ENCODE measurements around the gene UBQLN2.
"Not testable (repeated sequence)": the region's sequence is repeated elsewhere in the genome, so short reads cannot be mapped to it uniquely, and the experiment has no call there.

UBQLN2 gene

DNA sequence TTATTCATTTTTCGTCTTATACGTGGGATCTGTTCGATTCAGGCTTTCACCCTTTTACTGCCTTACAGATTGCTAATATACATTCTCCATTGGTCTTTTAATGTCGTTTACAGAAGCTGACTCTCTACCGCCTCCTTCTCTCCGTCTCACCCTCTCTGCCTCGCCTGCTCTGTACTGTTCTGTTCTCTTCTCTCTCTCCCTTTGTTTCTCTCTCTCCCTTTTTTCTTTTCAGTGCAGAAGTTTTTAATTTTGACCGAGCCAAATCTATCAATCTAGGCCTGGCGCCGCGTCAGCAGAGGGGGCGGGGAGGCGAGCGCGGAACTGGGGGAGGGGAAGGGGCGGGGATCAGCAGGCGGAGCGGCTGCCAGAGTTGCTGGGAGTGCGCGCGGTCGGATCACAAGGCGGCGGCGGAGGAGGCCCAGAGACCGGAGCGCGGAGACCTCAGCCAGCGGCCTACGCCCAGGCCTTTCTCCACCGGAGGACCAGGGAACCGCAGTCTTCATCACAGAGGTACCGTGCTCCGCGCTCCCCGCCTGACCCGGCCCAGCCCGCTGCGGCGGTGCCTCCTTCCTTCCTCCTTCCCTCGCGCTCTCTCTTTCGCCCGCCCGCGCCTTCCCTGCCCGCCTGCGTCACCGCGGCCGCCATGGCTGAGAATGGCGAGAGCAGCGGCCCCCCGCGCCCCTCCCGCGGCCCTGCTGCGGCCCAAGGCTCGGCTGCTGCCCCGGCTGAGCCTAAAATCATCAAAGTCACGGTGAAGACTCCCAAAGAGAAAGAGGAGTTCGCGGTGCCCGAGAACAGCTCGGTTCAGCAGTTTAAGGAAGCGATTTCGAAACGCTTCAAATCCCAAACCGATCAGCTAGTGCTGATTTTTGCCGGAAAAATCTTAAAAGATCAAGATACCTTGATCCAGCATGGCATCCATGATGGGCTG lies at the start of gene UBQLN2:
UBQLN2 (plus strand) TSS at position 397 of the 931 bp plus-strand sequence; CDS start at position 644, 247 bp downstream.
- Histone ChIP-seq H3K36me3 (ENCODE audit: control insufficient read depth, low read depth, low read length) (no peaks in the 10 kb centered on the region), H3K27me3 (ENCODE audit: control insufficient read depth, insufficient read depth, low read length) (no peaks in the 10 kb centered on the region), H3K9ac (ENCODE audit: low read length) (peak within 1 kb of the TSS; percentile 86), H3K4me1 (ENCODE audit: control insufficient read depth, low read depth, low read length) (no peaks in the 10 kb centered on the region), H3K9me3 (ENCODE audit: control insufficient read depth, low read depth, low read length) (peaks cover 3% of the 10 kb centered on the region), H3K27ac (ENCODE audit: low read length) (peak within 1 kb of the TSS; percentile 75), H3K4me3 (ENCODE audit: low read length) (peak within 1 kb of the TSS; percentile 87)

DNA sequence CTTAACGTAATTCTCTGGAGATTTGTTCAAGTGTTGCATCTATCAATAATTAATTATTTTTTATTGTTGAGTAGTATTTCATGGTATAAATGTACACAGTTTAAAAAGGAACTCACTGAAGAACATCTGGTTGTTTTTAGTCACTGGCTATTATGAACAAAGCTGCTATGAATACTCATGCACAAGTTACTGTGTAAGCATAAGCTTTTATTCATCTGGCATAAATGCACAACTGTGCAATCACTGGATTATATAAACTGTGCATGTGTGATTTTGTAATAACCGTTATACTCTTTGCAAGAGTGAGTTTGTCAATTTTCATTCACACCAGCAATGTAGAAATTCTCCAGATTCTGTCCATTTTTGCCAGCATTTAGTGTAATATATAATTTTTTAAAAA lies 43.8 kb upstream of the UBQLN2 start:
- H3K27ac ChIP-seq (ENCODE audit: low read length) = no peak overlapping the region
- no peak overlapping the region for H3K9ac ChIP-seq (ENCODE audit: low read length)
- peaks cover 21% of the 10 kb centered on the region for H3K9me3 ChIP-seq (ENCODE audit: control insufficient read depth, low read depth, low read length)
- no peaks in the 10 kb centered on the region for H3K27me3 ChIP-seq (ENCODE audit: control insufficient read depth, insufficient read depth, low read length)
- no peaks in the 10 kb centered on the region for H3K36me3 ChIP-seq (ENCODE audit: control insufficient read depth, low read depth, low read length)
- H3K4me1 ChIP-seq (ENCODE audit: control insufficient read depth, low read depth, low read length) = no peaks in the 10 kb centered on the region
- no peak overlapping the region for H3K4me3 ChIP-seq (ENCODE audit: low read length)

DNA sequence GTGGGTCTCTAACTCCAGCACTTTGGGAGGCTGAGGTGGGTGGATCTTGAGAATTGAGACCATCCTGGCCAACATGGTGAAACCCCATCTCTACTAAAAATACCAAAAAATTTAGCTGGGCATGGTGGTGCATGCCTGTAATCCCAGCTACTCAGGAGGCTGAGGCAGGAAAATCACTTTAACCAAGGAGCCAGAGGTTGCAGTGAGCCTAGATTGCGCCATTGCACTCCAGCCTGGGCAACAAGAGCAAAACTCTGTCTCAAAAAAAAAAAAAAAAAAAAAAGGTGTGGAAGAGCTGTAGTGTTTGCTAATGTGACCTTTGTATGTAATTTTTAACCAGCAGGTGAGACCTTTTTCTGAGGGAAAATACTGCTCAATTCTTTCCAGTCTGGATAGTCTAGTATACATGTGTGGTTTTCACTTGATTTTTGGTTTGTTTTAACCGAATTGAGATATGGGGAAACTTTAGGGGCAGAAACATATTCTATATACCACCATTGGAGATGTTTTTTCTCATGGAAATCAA lies 33.9 kb upstream of the UBQLN2 start:
- not testable (repeated sequence) for H3K9ac ChIP-seq (ENCODE audit: low read length); H3K36me3 ChIP-seq (ENCODE audit: control insufficient read depth, low read depth, low read length); H3K4me1 ChIP-seq (ENCODE audit: control insufficient read depth, low read depth, low read length); H3K27me3 ChIP-seq (ENCODE audit: control insufficient read depth, insufficient read depth, low read length); H3K4me3 ChIP-seq (ENCODE audit: low read length); H3K27ac ChIP-seq (ENCODE audit: low read length)
- peaks cover 57% of the 10 kb centered on the region for H3K9me3 ChIP-seq (ENCODE audit: control insufficient read depth, low read depth, low read length)

DNA sequence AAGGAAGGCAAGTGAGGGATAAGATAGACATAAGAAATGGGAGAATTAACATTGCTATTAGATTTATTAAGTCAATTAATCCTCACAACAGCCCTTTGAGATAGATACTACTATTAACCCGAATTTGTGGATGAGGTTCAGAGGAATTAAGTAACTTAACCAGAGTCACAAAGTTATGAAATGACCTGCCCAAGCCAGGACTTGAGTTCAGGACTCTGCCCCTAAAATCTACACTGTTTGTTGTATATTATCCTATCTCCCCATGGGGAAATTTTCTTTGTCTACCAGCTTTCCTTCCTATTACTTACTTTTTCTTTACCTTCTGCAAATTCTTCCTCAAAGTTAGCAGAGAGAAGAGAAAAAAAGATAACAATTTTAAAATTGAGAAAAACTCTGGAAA lies 33.4 kb upstream of the UBQLN2 start:
- Histone ChIP-seq H3K27ac (ENCODE audit: low read length) (no peak overlapping the region), H3K4me3 (ENCODE audit: low read length) (no peak overlapping the region), H3K36me3 (ENCODE audit: control insufficient read depth, low read depth, low read length) (no peaks in the 10 kb centered on the region), H3K27me3 (ENCODE audit: control insufficient read depth, insufficient read depth, low read length) (no peaks in the 10 kb centered on the region), H3K4me1 (ENCODE audit: control insufficient read depth, low read depth, low read length) (no peaks in the 10 kb centered on the region), H3K9ac (ENCODE audit: low read length) (no peak overlapping the region), H3K9me3 (ENCODE audit: control insufficient read depth, low read depth, low read length) (peaks cover 58% of the 10 kb centered on the region)

DNA sequence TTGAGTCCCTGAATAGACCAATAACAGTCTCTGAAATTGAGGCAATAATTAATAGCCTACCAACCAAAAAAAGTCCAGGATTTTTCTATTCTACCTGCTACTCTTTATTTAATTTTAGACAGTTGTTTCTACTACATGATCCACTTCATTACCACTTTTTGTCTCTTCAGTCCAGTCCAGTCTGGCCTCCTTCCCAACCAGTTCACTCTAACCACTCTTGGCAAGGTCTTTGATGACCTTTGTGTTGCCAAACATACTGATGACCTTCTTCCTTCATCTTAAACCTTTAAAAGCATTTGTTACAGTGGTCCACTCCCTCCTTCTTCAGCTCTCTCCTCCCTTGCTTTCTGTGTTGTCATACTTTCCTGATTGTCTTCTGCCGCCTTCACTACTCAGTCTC lies 12.8 kb upstream of the UBQLN2 start:
- no peaks in the 10 kb centered on the region for H3K27me3 ChIP-seq (ENCODE audit: control insufficient read depth, insufficient read depth, low read length)

DNA sequence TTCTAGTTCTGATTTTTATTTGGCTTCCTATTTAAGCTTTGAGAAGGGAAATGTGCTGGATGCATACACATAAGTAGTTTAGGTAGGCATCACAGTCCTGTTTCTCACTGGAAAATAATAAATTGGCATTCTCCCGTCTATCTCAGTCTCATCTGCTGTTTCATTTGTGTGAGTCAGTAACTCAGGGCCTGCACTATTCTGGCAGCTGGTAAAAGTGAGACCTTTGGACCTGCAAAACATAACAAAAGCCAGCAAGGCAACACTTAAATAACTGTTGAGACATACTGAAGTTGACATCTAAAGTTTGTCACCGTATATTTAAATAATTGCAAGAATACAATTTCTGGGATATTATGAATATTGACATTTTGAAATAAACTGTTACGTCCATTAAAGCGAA lies 8.6 kb upstream of the UBQLN2 start:
- Histone ChIP-seq H3K9me3 (ENCODE audit: control insufficient read depth, low read depth, low read length) (peaks cover 8% of the 10 kb centered on the region), H3K27ac (ENCODE audit: low read length) (no peak overlapping the region)

More for the DNA sequence above, 12.8 kb upstream of the UBQLN2 start:
- Histone ChIP-seq H3K36me3 (ENCODE audit: control insufficient read depth, low read depth, low read length) (no peaks in the 10 kb centered on the region), H3K4me1 (ENCODE audit: control insufficient read depth, low read depth, low read length) (no peaks in the 10 kb centered on the region), H3K4me3 (ENCODE audit: low read length) (no peak overlapping the region), H3K27ac (ENCODE audit: low read length) (no peak overlapping the region), H3K9ac (ENCODE audit: low read length) (no peak overlapping the region), H3K9me3 (ENCODE audit: control insufficient read depth, low read depth, low read length) (peaks cover 13% of the 10 kb centered on the region)

DNA sequence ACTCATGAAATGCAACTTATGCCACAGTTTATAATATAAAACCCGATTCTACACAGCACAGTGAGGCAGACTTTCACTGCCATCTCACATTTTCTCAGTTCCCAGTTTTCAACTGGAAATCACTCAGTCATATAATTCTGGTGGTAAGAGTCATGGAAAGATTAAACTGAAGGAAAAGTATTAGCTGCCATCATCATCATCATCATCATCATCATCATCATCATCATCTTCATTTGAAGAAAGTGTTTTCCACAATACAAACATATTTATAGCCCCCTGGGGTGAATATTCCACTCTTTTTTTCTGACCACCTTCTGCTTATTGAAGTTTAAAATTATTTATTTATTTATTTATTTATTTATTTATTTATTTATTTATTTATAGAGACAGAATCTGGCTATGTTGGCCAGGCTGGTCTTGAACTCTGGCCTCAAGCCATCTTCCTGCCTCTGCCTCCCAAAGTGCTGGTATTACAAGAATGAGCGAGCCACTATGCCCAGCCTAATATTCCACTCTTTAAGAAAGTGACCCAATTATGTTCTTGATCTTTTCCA lies 6.0 kb upstream of the UBQLN2 start:
- Histone ChIP-seq H3K9me3 (ENCODE audit: control insufficient read depth, low read depth, low read length) (peaks cover 11% of the 10 kb centered on the region), H3K4me3 (ENCODE audit: low read length) (no peak overlapping the region), H3K4me1 (ENCODE audit: control insufficient read depth, low read depth, low read length) (no peaks in the 10 kb centered on the region), H3K27ac (ENCODE audit: low read length) (no peak overlapping the region), H3K27me3 (ENCODE audit: control insufficient read depth, insufficient read depth, low read length) (no peaks in the 10 kb centered on the region), H3K36me3 (ENCODE audit: control insufficient read depth, low read depth, low read length) (no peaks in the 10 kb centered on the region), H3K9ac (ENCODE audit: low read length) (no peak overlapping the region)

More for the DNA sequence above, 8.6 kb upstream of the UBQLN2 start:
- no peak overlapping the region for H3K9ac ChIP-seq (ENCODE audit: low read length)
- H3K27me3 ChIP-seq (ENCODE audit: control insufficient read depth, insufficient read depth, low read length) = no peaks in the 10 kb centered on the region
- no peaks in the 10 kb centered on the region for H3K36me3 ChIP-seq (ENCODE audit: control insufficient read depth, low read depth, low read length)
- no peak overlapping the region for H3K4me3 ChIP-seq (ENCODE audit: low read length)
- H3K4me1 ChIP-seq (ENCODE audit: control insufficient read depth, low read depth, low read length) = no peaks in the 10 kb centered on the region

DNA sequence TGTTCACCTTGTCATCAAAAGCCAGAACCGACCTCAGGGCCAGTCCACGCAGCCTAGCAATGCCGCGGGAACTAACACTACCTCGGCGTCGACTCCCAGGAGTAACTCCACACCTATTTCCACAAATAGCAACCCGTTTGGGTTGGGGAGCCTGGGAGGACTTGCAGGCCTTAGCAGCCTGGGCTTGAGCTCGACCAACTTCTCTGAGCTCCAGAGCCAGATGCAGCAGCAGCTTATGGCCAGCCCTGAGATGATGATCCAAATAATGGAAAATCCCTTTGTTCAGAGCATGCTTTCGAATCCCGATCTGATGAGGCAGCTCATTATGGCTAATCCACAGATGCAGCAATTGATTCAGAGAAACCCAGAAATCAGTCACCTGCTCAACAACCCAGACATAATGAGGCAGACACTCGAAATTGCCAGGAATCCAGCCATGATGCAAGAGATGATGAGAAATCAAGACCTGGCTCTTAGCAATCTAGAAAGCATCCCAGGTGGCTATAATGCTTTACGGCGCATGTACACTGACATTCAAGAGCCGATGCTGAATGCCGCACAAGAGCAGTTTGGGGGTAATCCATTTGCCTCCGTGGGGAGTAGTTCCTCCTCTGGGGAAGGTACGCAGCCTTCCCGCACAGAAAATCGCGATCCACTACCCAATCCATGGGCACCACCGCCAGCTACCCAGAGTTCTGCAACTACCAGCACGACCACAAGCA lies 898 bp downstream of the UBQLN2 start:
- Histone ChIP-seq H3K9ac (ENCODE audit: low read length) (peak overlapping the region; percentile 86), H3K36me3 (ENCODE audit: control insufficient read depth, low read depth, low read length) (no peaks in the 10 kb centered on the region), H3K27ac (ENCODE audit: low read length) (peak overlapping the region; percentile 75), H3K9me3 (ENCODE audit: control insufficient read depth, low read depth, low read length) (peaks cover 3% of the 10 kb centered on the region), H3K4me3 (ENCODE audit: low read length) (peak overlapping the region; percentile 87), H3K27me3 (ENCODE audit: control insufficient read depth, insufficient read depth, low read length) (no peaks in the 10 kb centered on the region), H3K4me1 (ENCODE audit: control insufficient read depth, low read depth, low read length) (no peaks in the 10 kb centered on the region)

DNA sequence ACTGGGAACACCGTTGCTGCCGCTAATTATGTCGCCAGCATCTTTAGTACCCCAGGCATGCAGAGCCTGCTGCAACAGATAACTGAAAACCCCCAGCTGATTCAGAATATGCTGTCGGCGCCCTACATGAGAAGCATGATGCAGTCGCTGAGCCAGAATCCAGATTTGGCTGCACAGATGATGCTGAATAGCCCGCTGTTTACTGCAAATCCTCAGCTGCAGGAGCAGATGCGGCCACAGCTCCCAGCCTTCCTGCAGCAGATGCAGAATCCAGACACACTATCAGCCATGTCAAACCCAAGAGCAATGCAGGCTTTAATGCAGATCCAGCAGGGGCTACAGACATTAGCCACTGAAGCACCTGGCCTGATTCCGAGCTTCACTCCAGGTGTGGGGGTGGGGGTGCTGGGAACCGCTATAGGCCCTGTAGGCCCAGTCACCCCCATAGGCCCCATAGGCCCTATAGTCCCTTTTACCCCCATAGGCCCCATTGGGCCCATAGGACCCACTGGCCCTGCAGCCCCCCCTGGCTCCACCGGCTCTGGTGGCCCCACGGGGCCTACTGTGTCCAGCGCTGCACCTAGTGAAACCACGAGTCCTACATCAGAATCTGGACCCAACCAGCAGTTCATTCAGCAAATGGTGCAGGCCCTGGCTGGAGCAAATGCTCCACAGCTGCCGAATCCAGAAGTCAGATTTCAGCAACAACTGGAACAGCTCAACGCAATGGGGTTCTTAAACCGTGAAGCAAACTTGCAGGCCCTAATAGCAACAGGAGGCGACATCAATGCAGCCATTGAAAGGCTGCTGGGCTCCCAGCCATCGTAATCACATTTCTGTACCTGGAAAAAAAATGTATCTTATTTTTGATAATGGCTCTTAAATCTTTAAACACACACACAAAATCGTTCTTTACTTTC lies 1.8 kb downstream of the UBQLN2 start:
- H3K4me3 ChIP-seq (ENCODE audit: low read length) = peak overlapping the region; percentile 87
- no peaks in the 10 kb centered on the region for H3K4me1 ChIP-seq (ENCODE audit: control insufficient read depth, low read depth, low read length)
- H3K27ac ChIP-seq (ENCODE audit: low read length) = no peak overlapping the region
- no peaks in the 10 kb centered on the region for H3K36me3 ChIP-seq (ENCODE audit: control insufficient read depth, low read depth, low read length)
- peaks cover 1% of the 10 kb centered on the region for H3K9me3 ChIP-seq (ENCODE audit: control insufficient read depth, low read depth, low read length)
- H3K27me3 ChIP-seq (ENCODE audit: control insufficient read depth, insufficient read depth, low read length) = no peaks in the 10 kb centered on the region
- H3K9ac ChIP-seq (ENCODE audit: low read length) = peak overlapping the region; percentile 86

DNA sequence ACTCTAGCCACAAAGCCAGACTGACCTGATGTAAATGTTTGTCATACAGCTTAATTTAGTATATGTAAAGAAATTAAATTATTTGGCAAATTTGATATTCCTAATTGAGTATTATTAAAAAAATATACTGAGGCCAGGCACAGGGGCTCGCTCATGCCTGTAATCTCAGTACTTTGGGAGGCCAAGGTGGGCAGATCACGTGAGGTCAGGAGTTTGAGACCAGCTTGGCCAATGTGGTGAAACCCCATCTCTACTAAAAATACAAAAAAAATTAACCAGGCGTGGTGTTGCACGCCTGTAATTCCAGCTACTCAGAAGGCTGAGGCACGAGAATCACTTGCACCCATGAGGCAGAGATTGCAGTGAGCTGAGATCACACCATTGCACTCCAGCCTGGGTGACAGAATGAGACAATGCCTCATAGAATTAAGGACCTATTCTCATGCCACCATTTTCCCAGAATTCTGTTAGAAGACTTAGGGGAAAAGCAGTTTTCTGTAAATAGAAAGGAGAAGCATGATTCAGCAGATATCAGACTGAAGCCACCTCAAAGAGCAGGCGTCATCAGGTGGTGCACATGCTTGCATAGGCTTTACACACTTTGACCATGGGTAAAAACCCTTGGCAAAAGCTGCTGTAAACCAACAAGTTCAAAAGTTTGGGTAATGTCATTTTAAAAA lies 6.1 kb downstream of the UBQLN2 start:
- Histone ChIP-seq H3K4me1 (ENCODE audit: control insufficient read depth, low read depth, low read length) (no peaks in the 10 kb centered on the region), H3K36me3 (ENCODE audit: control insufficient read depth, low read depth, low read length) (no peaks in the 10 kb centered on the region), H3K27ac (ENCODE audit: low read length) (no peak overlapping the region), H3K4me3 (ENCODE audit: low read length) (no peak overlapping the region), H3K9me3 (ENCODE audit: control insufficient read depth, low read depth, low read length) (peaks cover 2% of the 10 kb centered on the region), H3K27me3 (ENCODE audit: control insufficient read depth, insufficient read depth, low read length) (no peaks in the 10 kb centered on the region), H3K9ac (ENCODE audit: low read length) (no peak overlapping the region)
